T-helper 17 cell (primary cell): ENCODE measurements around the gene ARL6IP4. TPM values are rescaled to one million over a fixed set of nuclear protein-coding genes. Genes with fewer than 3 reads are reported as not detected.

Source experiments
- ATAC-seq: fragments of 150-1000 bp; cut with Tn5 transposase; 2 replicates; pipeline ENCODE4 v1.10.0; 2021; ENCODE audit warnings: mild to moderate bottlenecking, moderate library complexity
- DNase-seq, 3 donors: peaks; one replicate each; pipeline versions ENCODE4 v3.0.0 to v3.0.0-alpha.2; 2020 to 2021
- H3K9me3 ChIP-seq: one replicate; pipeline ENCODE4 v1.7.0; 2013; ENCODE audit warnings: low read length, mild to moderate bottlenecking; ENCODE audit not compliant: control insufficient read depth, poor library complexity, severe bottlenecking
- H3K27ac Mint-ChIP-seq: one replicate; pipeline ENCODE4 v1.8.0; 2022; ENCODE audit warnings: mild to moderate bottlenecking, moderate library complexity, mixed read lengths
- H3K27me3 Mint-ChIP-seq: one replicate; pipeline ENCODE4 v1.8.0; 2022; ENCODE audit warnings: mixed read lengths
- H3K36me3 Mint-ChIP-seq: one replicate; pipeline ENCODE4 v1.8.0; 2022; ENCODE audit warnings: low read depth, mixed read lengths
- H3K4me1 Mint-ChIP-seq: one replicate; pipeline ENCODE4 v1.8.0; 2022; ENCODE audit warnings: mild to moderate bottlenecking, mixed read lengths
- H3K4me3 Mint-ChIP-seq: one replicate; pipeline ENCODE4 v1.8.0; 2022; ENCODE audit warnings: mild to moderate bottlenecking, moderate library complexity, mixed read lengths
- total RNA-seq, 4 donors: library from RNA in 2 of 4; stranded (reverse) in 2 of 4; gene quantifications; one replicate each; pipeline ENCODE4 v1.2.3 and lab custom pipeline; 2022 to 2026

Gene ARL6IP4
- total RNA-seq, 2 donors from 2014 or later, result 109 to 131 TPM

- Mint-ChIP-seq H3K27ac (no peak overlapping the region), H3K4me1 (no peaks in the 10 kb centered on the region), H3K27me3 (no peaks in the 10 kb centered on the region), H3K36me3 (no peaks in the 10 kb centered on the region), H3K4me3 (no peak overlapping the region)
- H3K9me3 ChIP-seq, result no peaks in the 10 kb centered on the region
- ATAC-seq (no peak), DNase-seq (no peak)
Observed at GRCh38 chr12:122996188-122996601, 15.7 kb downstream of the ARL6IP4 start.

DNA sequence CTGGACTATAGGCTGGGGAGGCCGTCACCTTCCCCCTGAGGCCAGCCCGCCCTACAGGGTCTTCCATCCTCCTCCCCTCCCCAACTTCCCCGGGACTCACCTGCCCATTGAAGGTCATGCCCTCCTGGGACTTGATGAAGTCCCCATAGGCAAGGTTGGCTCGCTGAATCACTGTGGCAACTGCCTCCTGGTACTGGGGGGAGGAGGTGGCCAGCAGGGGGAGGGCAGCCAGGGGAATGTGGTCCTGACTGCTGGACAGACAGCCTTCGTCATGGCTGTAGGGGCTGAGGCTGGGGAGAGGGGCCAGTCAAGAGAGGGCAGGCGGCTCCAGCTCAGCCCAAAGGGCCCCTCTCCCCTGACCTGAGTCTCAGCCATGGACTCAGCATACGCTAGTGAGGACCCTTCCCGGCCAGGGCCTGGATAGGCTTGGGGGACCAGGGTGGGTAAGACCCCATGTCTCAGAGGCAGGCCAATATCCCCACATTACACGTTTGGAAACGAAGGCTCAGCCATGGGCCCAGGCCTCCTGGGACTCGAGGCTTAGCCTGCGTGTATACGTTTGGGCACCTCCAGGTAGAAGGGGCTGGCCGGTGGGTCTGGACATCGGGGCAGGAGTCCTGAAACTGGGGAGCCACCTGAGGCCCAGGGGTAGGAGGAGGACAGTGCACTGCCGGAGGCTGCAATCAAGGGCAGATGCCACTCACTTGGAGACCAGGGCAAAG lies 16.3 kb downstream of the ARL6IP4 start:
- H3K9me3 ChIP-seq, result no peaks in the 10 kb centered on the region
- H3K4me3 Mint-ChIP-seq, result no peak overlapping the region
- no peaks in the 10 kb centered on the region for H3K36me3 Mint-ChIP-seq
- no peak for ATAC-seq
- H3K27ac Mint-ChIP-seq, result no peak overlapping the region
- H3K4me1 Mint-ChIP-seq, result no peaks in the 10 kb centered on the region
- H3K27me3 Mint-ChIP-seq, result no peaks in the 10 kb centered on the region
- DNase-seq, result no peak

DNA sequence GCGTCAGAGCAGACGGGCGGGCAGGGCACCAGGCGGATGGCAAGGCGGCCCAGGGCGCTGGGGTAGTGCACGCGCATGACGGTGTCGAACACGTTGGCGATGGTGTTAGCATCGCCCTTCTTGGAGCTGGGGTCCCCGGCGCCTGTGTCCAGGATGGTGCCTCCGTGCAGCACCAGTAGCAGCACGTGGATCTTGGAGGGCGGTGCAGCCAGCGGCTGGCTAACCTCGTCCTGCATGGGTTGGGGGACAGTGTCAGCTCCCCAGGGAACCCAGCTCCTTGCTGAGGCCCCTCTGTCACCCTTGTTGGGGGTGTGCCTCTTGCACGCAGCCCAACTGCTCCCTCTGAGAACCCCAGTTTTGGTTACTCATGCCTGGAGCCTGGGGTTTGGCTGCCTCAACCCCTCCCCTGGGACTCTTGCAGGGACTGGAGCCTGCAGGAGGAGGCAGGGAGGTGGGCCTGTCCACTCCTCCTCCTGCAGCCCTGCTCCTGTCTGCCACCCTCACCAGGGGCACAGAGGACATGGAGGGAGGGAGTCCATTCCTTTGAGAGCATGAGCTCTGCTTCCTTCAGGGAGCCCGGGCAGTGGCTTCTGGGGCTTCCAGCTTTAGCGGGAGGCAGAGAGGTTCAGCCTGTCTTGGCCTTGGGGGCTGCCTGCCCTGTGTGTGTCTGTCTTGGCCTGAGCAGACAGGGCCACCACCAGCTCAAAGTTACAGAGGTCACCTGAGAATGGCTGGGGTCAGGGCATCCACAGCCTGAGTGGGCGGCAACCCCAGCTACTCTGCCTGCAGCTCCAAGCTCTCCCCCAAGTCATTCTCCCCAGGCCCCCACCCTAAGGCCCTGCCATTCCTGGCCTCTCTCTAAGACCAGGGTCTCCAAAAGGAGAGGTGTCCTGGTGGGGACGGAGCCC lies 17.1 kb downstream of the ARL6IP4 start:
- DNase-seq (no peak), ATAC-seq (no peak)
- Mint-ChIP-seq H3K4me3 (no peak overlapping the region), H3K36me3 (no peaks in the 10 kb centered on the region), H3K27me3 (no peaks in the 10 kb centered on the region), H3K4me1 (no peaks in the 10 kb centered on the region), H3K27ac (no peak overlapping the region)
- no peaks in the 10 kb centered on the region for H3K9me3 ChIP-seq

GRCh38 chr12:122998316-122998715 lies 17.8 kb downstream of the ARL6IP4 start:
- DNase-seq (no peak), ATAC-seq (no peak)
- Mint-ChIP-seq H3K27me3 (no peaks in the 10 kb centered on the region), H3K4me1 (no peaks in the 10 kb centered on the region), H3K36me3 (no peaks in the 10 kb centered on the region), H3K27ac (no peak overlapping the region), H3K4me3 (no peak overlapping the region)
- no peaks in the 10 kb centered on the region for H3K9me3 ChIP-seq

- ATAC-seq, result no peak
Observed at GRCh38 chr12:122999196-122999946, 18.9 kb downstream of the ARL6IP4 start.

GRCh38 chr12:122999986-123000420 lies 19.5 kb downstream of the ARL6IP4 start:
- Mint-ChIP-seq H3K27me3 (no peaks in the 10 kb centered on the region), H3K27ac (no peak overlapping the region), H3K4me3 (no peak overlapping the region), H3K4me1 (no peaks in the 10 kb centered on the region), H3K36me3 (peaks cover 3% of the 10 kb centered on the region)
- ATAC-seq (no peak), DNase-seq (no peak)
- H3K9me3 ChIP-seq, result no peaks in the 10 kb centered on the region

More at GRCh38 chr12:122999196-122999946, 18.9 kb downstream of the ARL6IP4 start:
- H3K36me3 Mint-ChIP-seq, result peaks cover under 1% of the 10 kb centered on the region
- DNase-seq, result no peak
- no peaks in the 10 kb centered on the region for H3K4me1 Mint-ChIP-seq
- H3K9me3 ChIP-seq, result no peaks in the 10 kb centered on the region
- H3K4me3 Mint-ChIP-seq, result no peak overlapping the region
- no peaks in the 10 kb centered on the region for H3K27me3 Mint-ChIP-seq
- peak overlapping the region; percentile 16 for H3K27ac Mint-ChIP-seq

- DNase-seq, result no peak
- H3K27ac Mint-ChIP-seq, result no peak overlapping the region
- no peaks in the 10 kb centered on the region for H3K4me1 Mint-ChIP-seq
Observed at GRCh38 chr12:123000578-123000977, 20.1 kb downstream of the ARL6IP4 start.

DNA sequence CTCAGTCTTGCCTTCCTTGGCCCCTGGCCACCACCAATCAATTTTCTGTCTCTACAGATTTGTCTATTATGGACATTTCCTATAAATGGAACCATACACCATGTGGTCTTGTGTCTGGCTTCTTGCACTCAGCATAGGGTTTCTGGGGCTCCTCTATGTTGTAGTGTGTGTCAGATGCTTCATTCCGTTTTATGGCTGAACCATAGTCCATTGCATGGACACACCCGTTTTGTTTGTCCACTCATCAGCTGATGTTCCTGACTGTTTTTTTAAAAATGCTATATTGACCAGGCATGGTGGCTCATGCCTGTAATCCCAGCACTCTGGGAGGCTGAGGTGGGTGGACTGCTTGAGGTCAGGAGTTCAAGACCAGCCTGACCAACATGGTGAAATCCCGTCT lies 21.0 kb downstream of the ARL6IP4 start:
- Mint-ChIP-seq H3K27ac (no peak overlapping the region), H3K4me1 (no peaks in the 10 kb centered on the region), H3K4me3 (no peak overlapping the region), H3K27me3 (no peaks in the 10 kb centered on the region), H3K36me3 (peaks cover 3% of the 10 kb centered on the region)
- no peaks in the 10 kb centered on the region for H3K9me3 ChIP-seq
- no peak for DNase-seq
- no peak for ATAC-seq

More at GRCh38 chr12:123000578-123000977, 20.1 kb downstream of the ARL6IP4 start:
- Mint-ChIP-seq H3K27me3 (no peaks in the 10 kb centered on the region), H3K36me3 (peaks cover 3% of the 10 kb centered on the region), H3K4me3 (no peak overlapping the region)
- H3K9me3 ChIP-seq, result no peaks in the 10 kb centered on the region
- no peak for ATAC-seq

DNA sequence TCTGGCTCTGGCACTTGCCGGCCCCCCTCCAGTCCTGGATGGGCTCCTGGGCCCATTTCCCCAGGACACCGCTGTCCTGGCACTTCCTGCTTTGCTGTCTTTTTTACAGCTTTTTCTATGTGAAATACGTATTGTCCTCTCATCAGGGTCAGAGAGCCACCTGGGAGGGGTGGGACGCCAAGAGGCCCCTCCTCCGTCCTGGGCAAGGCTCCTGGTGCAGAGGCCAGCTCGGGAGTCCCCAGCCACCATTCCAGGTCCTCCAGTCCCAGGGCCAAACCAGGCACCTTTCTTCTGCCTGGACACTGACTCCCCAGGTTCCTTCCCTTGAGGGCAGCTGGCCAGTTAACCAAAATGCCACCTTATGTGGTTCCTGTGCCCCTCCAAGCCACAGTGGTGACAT lies 22.8 kb downstream of the ARL6IP4 start:
- H3K4me1 Mint-ChIP-seq, result no peaks in the 10 kb centered on the region
- DNase-seq (no peak), ATAC-seq (no peak)
- H3K9me3 ChIP-seq, result no peaks in the 10 kb centered on the region
- H3K36me3 Mint-ChIP-seq, result peaks cover 5% of the 10 kb centered on the region
- no peak overlapping the region for H3K4me3 Mint-ChIP-seq
- no peak overlapping the region for H3K27ac Mint-ChIP-seq
- H3K27me3 Mint-ChIP-seq, result no peaks in the 10 kb centered on the region

DNA sequence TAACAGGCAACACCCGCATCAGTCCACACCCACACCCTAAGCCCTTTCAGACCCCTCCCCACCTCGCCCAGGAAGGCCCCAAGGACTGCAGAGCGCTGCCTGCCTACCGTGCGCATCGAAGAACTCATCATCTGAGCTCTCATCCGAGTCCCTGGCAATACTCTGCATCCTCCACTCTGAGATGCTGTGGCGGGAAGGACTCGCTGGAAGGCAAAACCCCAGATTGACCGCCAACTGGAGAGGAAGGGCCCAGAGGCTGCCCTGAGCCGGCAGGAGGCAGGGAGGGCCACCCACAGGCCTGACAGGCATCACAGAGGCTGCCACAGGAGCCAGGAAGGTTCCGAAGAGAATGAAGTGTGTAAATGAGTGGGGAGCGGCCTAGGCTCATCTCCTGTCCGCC lies 23.8 kb downstream of the ARL6IP4 start:
- ATAC-seq (no peak), DNase-seq (no peak)
- no peaks in the 10 kb centered on the region for H3K9me3 ChIP-seq
- no peaks in the 10 kb centered on the region for H3K27me3 Mint-ChIP-seq
- peaks cover 5% of the 10 kb centered on the region for H3K36me3 Mint-ChIP-seq
- no peak overlapping the region for H3K27ac Mint-ChIP-seq
- H3K4me1 Mint-ChIP-seq, result no peaks in the 10 kb centered on the region
- H3K4me3 Mint-ChIP-seq, result no peak overlapping the region

DNA sequence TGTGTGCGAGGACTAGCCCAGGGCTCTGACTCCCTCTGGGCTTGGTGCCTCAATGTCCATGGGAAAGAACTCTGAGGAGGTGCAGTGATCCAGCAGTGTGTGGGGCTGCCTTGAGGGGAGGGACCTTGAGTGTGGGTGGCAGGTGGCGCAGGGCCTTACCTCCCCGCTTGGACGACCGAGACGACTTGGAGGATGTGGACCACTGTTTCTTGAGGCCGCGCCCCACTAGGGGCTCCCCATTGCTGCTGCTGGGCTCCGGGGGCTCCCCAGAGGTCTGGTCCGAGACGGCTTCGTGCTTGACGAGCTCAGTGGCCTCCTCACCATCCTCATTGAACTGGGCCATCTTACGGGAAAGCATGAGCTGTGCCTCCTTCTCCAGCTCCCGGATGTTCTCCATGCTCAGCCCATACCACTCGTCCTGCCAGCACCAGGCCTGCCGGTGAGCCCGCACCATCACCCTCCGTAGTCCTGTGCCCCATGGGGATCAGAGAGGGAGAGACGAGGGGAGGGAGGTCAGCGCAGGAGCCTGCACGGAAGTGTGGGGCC lies 24.7 kb downstream of the ARL6IP4 start:
- H3K4me1 Mint-ChIP-seq, result no peaks in the 10 kb centered on the region
- DNase-seq (no peak), ATAC-seq (no peak)
- H3K36me3 Mint-ChIP-seq, result peaks cover 5% of the 10 kb centered on the region
- no peaks in the 10 kb centered on the region for H3K27me3 Mint-ChIP-seq
- no peaks in the 10 kb centered on the region for H3K9me3 ChIP-seq
- no peak overlapping the region for H3K4me3 Mint-ChIP-seq
- no peak overlapping the region for H3K27ac Mint-ChIP-seq

- ATAC-seq (no peak), DNase-seq (no peak)
- Mint-ChIP-seq H3K4me3 (no peak overlapping the region), H3K36me3 (peaks cover 5% of the 10 kb centered on the region), H3K27me3 (no peaks in the 10 kb centered on the region), H3K27ac (no peak overlapping the region), H3K4me1 (peaks cover 2% of the 10 kb centered on the region)
- no peaks in the 10 kb centered on the region for H3K9me3 ChIP-seq
Observed at GRCh38 chr12:123006977-123007376, 26.5 kb downstream of the ARL6IP4 start.

DNA sequence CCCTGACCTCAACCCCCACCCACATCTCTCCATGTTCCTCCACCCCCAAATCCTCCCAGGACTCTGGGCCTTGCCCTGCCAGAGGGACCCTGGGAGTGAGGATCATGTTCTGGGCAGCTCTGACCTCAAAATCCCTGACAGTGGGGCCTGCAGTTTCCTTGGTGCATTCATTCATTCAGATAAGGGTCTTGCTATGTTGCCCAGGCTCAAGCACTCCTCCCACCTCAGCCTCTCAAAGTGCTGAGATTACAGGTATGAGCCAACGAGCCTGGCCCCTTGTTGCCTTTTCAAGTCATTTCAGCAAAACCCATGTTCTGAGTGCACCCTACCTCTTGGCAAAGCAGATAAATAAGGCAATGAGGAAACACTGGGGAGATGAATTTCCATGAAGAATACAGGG lies 29.6 kb downstream of the ARL6IP4 start:
- ATAC-seq, result no peak
- no peaks in the 10 kb centered on the region for H3K9me3 ChIP-seq
- no peak for DNase-seq
- Mint-ChIP-seq H3K36me3 (peaks cover 2% of the 10 kb centered on the region), H3K4me3 (no peak overlapping the region), H3K4me1 (peaks cover 2% of the 10 kb centered on the region), H3K27me3 (no peaks in the 10 kb centered on the region), H3K27ac (no peak overlapping the region)
